Measurements from ENCODE around the gene MLLT3. TPM values are rescaled to one million over a fixed set of nuclear protein-coding genes. Genes with fewer than 3 reads are reported as not detected.

The MLLT3 gene
- total RNA-seq, 3 donors from 2014 or later: 8.8 to 30.3 (median 22.6) TPM

- H3K9me3 ChIP-seq: no peaks in the 10 kb centered on the region
- H3K27me3 ChIP-seq: no peaks in the 10 kb centered on the region
- H3K36me3 ChIP-seq: no peaks in the 10 kb centered on the region
- no peak for DNase-seq (ENCODE audit: low spot score in 2 of 2)
- TF ChIP-seq, protein P1, sequence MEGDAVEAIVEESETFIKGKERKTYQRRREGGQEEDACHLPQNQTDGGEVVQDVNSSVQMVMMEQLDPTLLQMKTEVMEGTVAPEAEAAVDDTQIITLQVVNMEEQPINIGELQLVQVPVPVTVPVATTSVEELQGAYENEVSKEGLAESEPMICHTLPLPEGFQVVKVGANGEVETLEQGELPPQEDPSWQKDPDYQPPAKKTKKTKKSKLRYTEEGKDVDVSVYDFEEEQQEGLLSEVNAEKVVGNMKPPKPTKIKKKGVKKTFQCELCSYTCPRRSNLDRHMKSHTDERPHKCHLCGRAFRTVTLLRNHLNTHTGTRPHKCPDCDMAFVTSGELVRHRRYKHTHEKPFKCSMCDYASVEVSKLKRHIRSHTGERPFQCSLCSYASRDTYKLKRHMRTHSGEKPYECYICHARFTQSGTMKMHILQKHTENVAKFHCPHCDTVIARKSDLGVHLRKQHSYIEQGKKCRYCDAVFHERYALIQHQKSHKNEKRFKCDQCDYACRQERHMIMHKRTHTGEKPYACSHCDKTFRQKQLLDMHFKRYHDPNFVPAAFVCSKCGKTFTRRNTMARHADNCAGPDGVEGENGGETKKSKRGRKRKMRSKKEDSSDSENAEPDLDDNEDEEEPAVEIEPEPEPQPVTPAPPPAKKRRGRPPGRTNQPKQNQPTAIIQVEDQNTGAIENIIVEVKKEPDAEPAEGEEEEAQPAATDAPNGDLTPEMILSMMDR (IDR thresholded peaks at IDR 0.05): no peak
- H3K4me1 ChIP-seq: no peaks in the 10 kb centered on the region
- intact Hi-C loops (cut with DNase I; ENCODE audit: low total_unique reads): loop anchor here (5.0 kb wide), 2 partner anchors 268 to 1527 kb away; partner anchors contain the start of gene MLLT3
- no peak overlapping the region for H3K27ac ChIP-seq
- H3K4me3 ChIP-seq: no peak overlapping the region
Measured at GRCh38 chr9:20353931-20354652, 268.2 kb downstream of the MLLT3 start.

DNA sequence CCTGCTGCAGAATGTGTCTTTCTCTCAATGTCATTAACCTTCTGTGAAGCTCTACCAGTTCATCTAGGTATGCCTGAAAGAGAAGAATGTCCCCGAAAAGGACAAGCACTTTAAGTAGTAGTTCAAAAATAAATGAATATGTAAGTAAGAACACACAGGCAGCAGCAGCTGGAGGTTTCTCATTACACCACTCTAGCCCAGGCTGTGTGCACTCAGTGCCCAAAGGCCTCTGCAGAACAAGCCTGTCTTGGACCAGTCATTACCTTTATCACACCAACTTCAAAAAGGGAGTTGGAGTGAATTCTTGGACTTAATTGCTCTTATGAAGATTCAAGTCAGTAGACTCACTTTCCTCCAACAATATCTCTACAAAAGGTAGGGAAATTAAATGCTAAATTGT is 268.8 kb downstream of the MLLT3 start:
- H3K4me1 ChIP-seq: no peaks in the 10 kb centered on the region
- DNase-seq (ENCODE audit: low spot score in 2 of 2): no peak
- no peak overlapping the region for H3K27ac ChIP-seq
- no peaks in the 10 kb centered on the region for H3K9me3 ChIP-seq
- no peak for TF ChIP-seq POLR2A (IDR thresholded peaks at IDR 0.05)
- TF ChIP-seq POLR2AphosphoS5 (IDR thresholded peaks at IDR 0.05): no peak
- TF ChIP-seq, protein P1 (IDR thresholded peaks at IDR 0.05): no peak
- intact Hi-C loops (cut with DNase I; ENCODE audit: low total_unique reads): loop anchor here (5.0 kb wide), 2 partner anchors 269 to 1526 kb away; partner anchors contain the start of gene MLLT3
- H3K4me3 ChIP-seq: no peak overlapping the region
- no peaks in the 10 kb centered on the region for H3K27me3 ChIP-seq
- H3K36me3 ChIP-seq: no peaks in the 10 kb centered on the region

DNA sequence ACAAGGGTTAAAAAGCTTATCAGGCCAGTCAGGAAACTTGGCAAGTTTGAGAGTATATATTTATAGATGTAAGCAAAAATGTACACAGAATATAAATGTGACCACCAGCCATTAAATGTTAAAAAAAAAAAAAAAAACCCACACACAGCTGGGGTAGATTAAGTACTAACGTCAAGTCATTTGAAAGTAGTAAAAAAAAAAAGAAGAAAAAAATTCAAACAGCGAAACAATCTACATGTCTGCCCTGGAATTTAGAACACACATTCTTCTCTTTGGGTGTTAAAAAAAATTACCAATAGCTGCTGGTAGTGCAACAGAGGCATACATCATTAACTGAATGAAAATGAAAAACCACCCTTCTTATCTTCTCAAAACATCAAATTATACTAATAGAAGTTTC is 269.7 kb downstream of the MLLT3 start:
- no peak overlapping the region for H3K4me3 ChIP-seq
- H3K27ac ChIP-seq: no peak overlapping the region
- H3K9me3 ChIP-seq: no peaks in the 10 kb centered on the region
- no peak for TF ChIP-seq POLR2A (IDR thresholded peaks at IDR 0.05)
- TF ChIP-seq, protein P1 (IDR thresholded peaks at IDR 0.05): no peak
- no peak for TF ChIP-seq POLR2AphosphoS5 (IDR thresholded peaks at IDR 0.05)
- H3K4me1 ChIP-seq: no peaks in the 10 kb centered on the region
- no peaks in the 10 kb centered on the region for H3K36me3 ChIP-seq
- H3K27me3 ChIP-seq: no peaks in the 10 kb centered on the region
- intact Hi-C loops (cut with DNase I; ENCODE audit: low total_unique reads): loop anchor here (5.0 kb wide), 2 partner anchors 270 to 1525 kb away; partner anchors contain the start of gene MLLT3
- no peak for DNase-seq (ENCODE audit: low spot score in 2 of 2)

DNA sequence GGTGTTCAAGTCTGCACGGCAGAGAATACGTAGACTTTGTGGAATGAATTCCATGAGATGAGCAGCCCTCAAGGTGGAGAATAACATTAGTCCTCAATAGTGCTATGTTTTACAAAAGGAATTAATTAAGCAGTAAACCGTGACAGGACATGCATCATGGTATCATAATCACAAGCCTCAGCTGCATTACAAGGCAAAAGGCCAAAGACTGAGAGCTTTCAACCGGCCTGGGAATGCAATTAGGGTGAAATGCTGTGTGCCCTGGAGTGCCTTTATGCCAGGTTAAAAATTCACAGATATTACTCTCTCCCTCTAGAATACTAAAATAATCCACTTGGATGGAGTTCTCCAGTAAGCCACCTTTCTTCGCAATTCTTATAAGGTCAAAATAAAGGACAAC is 270.6 kb downstream of the MLLT3 start:
- H3K27me3 ChIP-seq: no peaks in the 10 kb centered on the region
- no peak overlapping the region for H3K4me3 ChIP-seq
- no peak for DNase-seq (ENCODE audit: low spot score in 2 of 2)
- no peaks in the 10 kb centered on the region for H3K36me3 ChIP-seq
- TF ChIP-seq, protein P1 (IDR thresholded peaks at IDR 0.05): no peak
- TF ChIP-seq POLR2AphosphoS5 (IDR thresholded peaks at IDR 0.05) (no peak), POLR2A (IDR thresholded peaks at IDR 0.05) (no peak)
- no peaks in the 10 kb centered on the region for H3K4me1 ChIP-seq
- no peaks in the 10 kb centered on the region for H3K9me3 ChIP-seq
- intact Hi-C loops (cut with DNase I; ENCODE audit: low total_unique reads): loop anchor here (5.0 kb wide), 2 partner anchors 271 to 1524 kb away; partner anchors contain the start of gene MLLT3
- no peak overlapping the region for H3K27ac ChIP-seq

DNA sequence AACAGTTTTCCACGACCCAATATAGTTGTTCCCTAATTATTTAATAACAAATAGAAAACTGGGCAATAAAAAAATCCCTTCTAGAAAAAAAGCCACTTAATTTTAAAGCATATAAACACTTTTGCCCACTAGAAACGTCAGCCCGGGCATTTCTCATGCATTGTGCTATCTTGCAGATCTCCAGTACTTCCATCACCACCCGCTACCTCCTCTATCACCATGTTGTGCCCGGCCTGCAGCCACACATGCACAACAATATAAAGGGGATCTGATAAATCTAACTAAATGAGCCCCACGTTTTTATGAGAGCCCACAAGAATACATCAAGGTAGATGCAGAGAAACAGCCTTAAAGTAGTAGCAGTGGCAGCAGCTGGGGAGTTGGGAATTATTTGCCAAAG is 272.7 kb downstream of the MLLT3 start:
- TF ChIP-seq, protein P1 (IDR thresholded peaks at IDR 0.05): no peak
- TF ChIP-seq POLR2AphosphoS5 (IDR thresholded peaks at IDR 0.05): no peak
- H3K9me3 ChIP-seq: no peaks in the 10 kb centered on the region
- H3K36me3 ChIP-seq: no peaks in the 10 kb centered on the region
- H3K4me1 ChIP-seq: no peaks in the 10 kb centered on the region
- DNase-seq (ENCODE audit: low spot score in 2 of 2): no peak
- no peak overlapping the region for H3K4me3 ChIP-seq
- no peak overlapping the region for H3K27ac ChIP-seq
- no peaks in the 10 kb centered on the region for H3K27me3 ChIP-seq
- intact Hi-C loops (cut with DNase I; ENCODE audit: low total_unique reads): no loop called here
